Activated T-cell treated with anti-CD3 and anti-CD28 coated beads for 4 hours (primary cell): ENCODE data around the gene SCGB1D4.
"Not testable (repeated sequence)": the region's sequence is repeated elsewhere in the genome, so short reads cannot be mapped to it uniquely, and the experiment has no call there.

Experiments
- DNase-seq: peaks from one replicate; pipeline ENCODE4 v3.0.0-alpha.2; 2020

Gene SCGB1D4, protein sequence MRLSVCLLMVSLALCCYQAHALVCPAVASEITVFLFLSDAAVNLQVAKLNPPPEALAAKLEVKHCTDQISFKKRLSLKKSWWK

DNA sequence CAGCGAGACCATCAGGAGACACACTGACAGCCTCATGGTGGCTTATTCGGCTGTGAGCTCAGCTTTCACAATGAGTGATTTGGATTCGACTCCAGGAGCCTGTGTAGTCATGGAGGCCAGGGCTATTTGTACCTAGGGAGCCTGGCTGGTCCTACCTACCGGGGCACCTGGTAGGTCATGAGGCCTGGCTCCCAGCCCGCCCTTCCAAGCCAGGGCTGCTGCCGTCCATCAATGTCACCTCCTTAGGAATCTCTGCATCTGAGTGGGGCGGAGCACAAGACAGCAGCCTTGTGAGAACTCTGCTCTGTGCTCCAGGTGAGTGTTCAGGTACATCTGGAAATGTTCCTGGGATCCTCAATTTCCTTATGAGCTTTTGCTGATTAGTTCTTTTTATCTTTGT lies at the start of gene SCGB1D4:
Gene SCGB1D4 (minus strand): TSS at position 101 of the 400 bp plus-strand sequence. CDS start 65 bp downstream, at position 36.
- DNase-seq: no peak

DNA sequence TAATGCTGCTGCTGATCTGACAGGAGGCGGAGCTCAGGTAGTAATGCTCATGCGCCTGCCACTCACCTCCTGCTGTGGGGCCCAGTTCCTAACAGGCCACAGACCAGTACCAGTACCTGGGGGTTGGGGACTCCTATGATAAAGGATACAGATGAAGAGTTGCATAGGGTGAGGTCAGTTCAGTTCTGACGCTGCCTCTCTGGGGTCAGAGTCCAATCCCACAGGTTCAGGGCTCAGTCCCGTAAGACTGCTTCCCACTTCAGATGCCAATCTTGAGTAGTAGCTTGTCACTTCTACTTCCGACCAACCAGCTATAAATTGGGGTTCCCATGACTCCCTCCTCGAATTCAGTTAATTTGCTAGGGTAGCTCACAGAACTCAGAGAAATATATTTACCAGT lies 47.0 kb upstream of the SCGB1D4 start:
- no peak for DNase-seq

DNA sequence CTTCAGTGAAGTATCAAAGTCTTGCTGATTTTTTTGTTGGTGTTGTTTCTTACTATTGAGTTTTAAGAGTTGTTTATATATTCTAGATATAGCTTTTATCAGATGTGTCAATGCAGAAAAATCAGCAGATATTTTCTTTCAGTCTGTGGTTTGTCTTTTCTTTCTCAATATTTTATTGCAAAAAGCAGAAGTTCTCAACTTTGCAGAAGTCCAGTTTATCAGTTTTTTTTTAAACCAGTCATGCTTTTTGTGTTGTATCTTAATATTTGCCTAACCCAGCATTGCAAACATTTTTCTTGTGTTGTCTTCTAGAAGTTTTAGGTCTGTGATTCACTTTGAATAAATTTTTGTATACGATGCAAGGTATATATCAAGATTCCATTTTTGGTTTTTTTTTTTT lies 45.3 kb upstream of the SCGB1D4 start:
- no peak for DNase-seq

DNA sequence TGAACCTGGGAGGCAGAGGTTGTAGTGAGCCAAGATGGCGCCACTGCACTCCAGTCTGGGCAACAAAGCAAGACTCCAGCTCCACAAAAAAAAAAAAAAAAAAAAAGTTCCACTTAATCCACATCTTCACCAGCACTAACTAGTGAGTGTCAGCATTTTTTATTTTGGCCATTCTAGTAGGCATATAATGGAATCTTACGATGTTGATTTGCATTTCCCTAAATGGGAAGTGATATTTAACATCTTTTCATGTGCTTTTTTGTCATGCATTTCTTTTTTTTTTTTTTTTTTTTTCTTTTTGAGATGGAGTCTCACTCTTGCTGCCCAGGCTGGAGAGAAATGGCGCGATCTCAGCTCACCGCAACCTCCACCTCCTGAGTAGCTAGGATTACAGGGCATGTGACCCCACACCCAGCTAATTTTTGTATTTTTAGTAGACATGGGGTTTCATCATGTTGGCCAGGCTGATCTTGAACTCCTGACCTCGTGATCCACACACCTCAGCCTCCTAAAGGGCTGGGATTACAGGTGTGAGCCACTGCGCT lies 44.8 kb upstream of the SCGB1D4 start:
- not testable (repeated sequence) for DNase-seq

DNA sequence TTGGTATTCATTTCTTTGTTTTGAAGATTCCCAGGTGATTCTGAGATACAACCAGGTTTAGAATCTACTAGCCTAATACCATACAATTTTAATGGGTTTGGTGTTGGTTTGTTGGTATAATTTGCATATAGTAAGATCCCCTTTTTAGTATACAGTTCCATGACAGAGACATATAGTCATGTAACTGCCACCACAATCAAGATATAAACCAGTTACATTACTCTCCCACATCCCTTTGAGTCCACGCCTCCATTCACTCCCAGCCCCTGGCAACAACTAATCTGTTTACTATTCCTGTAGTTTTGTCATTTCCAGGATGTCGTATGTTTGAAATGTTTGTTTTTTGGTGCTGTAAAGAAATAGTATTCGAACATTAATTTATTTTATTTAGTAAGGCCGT lies 42.7 kb upstream of the SCGB1D4 start:
- no peak for DNase-seq

DNA sequence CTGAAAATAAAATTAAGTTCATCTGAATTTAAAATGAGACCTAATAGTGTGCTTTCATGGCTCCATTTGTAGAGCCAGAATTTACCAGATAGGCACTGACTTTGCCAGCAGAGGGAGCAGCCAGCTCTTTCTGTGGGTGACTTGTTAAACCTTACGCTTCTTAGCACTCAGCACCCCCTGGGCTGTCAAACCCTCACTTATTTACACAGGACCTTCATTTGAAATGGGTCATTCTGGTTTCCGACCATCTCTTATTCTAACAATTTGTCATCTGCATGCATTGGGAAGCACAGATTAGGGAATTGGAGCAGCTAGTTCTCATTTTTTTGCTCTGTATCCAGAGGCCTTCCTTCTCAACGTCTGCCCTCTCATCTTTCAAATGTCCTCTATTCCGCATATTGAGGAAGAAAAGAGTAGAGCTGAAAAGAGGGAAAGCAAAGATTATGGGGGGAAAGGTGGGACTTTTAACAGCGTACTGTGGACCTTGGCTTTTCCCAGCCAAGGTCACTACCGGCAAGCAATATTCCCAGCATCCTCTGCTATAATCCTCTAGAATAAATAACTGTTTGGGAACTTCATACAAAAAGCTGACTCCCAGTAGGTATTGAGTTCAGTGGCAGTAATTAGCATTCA lies 41.5 kb upstream of the SCGB1D4 start:
- peak; percentile 40 for DNase-seq

DNA sequence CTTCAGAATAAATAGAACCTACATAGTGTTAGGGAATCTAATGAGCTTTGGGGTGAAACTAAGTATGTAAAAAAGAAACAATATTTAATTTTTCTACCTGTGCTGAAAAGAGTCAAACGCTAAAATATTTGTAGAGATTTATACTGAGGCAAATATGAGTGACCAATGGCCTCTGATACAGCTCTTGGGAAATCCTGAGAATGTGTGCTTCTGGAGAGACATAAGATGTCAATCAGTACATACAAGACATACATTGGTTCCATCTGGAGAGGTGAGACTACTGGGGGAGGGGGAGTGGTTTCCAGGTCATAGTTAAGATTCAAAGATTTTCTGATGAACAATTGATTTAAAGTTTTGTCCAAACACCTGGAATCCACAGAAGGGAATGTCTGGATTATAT lies 39.3 kb upstream of the SCGB1D4 start:
- no peak for DNase-seq

DNA sequence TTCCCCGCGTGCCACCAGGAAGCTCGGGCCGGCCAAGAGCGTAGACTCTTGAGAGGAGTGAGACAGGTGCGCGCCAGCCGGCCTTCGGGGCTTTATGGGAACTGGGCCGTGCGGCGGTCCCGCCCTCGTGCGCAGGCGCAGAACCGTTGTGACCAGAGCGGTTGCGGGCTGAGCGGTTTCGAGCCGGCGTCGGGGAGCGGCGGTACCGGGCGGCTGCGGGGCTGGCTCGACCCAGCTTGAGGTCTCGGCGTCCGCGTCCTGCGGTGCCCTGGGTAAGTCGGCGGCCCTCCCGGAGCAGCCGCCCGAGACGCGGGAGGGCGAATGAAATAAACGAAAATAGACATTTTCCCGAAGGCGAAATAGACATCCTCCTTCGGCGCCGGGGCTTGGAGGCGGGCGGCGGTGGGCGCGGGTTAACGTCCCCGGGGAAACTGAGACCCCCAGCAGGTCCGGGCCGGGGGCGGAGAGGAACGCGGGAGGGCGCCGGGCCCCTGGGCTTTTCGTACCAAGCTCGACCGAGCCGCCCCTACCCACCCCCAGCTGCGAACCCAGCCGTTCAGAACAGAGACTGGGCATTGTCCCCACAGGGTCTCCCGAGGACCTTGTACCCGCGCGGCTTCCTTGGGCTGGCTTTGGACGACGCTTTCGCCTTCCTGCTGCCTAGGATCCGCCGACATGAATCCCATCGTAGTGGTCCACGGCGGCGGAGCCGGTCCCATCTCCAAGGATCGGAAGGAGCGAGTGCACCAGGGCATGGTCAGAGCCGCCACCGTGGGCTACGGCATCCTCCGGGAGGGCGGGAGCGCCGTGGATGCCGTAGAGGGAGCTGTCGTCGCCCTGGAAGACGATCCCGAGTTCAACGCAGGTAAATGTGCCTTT lies 38.7 kb upstream of the SCGB1D4 start, which contains the start of gene ASRGL1:
Gene ASRGL1 (plus strand): TSS at position 146 of the 879 bp plus-strand sequence. CDS start 530 bp downstream, at position 676.
- DNase-seq: peak; percentile 67

DNA sequence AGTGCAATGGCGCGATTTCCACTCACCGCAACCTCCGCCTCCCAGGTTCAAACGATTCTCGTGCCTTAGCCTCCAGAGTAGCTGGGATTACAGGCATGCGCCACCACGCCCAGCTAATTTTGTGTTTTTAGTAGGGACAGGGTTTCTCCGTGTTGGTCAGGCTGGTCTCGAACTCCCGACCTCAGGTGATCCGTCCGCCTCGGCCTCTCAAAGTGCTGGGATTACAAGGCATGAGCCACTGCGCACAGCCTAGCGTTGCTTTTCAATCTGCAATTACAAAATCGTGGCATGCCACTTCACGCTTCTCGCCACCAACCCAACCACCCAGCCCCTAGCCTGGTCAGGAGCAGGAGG lies 38.1 kb upstream of the SCGB1D4 start:
- not testable (repeated sequence) for DNase-seq

DNA sequence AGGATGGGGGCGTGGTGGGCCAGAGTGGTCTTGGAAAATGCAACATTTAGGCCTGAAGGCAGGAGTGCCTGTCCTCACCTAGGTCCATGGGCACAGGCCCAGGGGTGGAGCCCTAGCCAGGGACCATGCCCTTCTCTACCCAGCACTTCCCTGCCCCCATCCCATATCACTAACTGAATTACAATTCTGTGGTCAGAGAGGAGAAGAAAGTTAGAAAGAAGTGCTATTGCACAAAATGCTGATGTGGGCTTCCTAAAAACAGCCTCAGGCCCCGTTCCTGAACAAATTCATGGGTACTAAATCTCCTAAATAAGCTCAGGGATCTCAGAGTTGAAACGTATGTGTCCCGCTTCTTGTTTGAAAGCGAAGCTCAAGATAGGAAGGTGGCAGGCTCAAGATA lies 34.9 kb upstream of the SCGB1D4 start:
- no peak for DNase-seq

DNA sequence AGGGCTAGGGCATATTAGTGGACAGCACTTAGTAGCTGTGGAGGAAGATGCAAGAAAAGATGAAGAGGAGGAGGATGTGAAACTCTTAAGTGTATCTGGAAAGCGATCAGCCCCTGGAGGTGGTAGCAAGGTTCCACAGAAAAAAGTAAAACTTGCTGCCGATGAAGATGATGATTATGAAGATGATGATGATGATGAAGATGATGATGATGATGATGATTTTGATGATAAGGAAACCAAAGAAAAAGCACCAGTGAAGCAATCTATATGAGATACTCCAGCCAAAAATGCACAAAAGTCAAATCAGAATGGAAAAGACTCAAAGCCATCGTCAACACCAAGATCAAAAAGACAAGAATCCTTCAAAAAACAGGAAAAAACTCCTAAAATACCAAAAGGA lies 32.4 kb upstream of the SCGB1D4 start:
- not testable (repeated sequence) for DNase-seq

DNA sequence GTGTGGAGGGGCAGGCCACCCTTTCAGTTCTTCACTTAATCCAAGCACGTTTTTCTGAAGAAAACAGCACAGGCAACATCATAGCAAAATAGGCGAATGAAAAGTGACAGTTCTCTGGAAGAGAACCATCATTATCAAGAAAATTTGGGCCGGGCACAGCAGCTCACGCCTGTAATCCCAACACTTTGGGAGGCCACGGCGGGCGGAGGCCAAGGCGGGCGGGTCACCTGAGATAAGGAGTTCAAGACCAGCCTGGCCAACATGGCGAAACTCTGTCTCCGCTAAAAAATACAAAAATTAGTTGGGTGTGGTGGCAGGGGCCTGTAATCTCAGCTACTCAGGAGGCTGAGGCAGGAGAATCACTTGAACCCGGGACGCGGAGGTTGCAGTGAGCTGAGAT lies 28.7 kb upstream of the SCGB1D4 start:
- DNase-seq: not testable (repeated sequence)

DNA sequence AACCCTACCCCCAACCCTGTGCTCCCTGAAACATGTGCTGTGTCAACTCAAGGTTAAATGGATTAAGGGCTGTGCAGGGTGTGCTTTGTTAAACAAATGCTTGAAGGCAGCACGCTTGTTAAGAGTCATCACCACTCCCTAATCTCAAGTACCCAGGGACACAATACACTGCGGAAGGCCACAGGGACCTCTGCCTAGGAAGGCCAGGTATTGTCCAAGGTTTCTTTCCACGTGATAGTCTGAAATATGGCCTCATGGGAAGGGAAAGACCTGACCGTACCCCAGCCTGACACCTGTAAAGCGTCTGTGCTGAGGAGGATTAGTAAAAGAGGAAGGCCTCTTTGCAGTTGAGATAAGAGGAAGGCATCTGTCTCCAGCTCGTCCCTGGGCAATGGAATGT lies 27.8 kb upstream of the SCGB1D4 start:
- not testable (repeated sequence) for DNase-seq

DNA sequence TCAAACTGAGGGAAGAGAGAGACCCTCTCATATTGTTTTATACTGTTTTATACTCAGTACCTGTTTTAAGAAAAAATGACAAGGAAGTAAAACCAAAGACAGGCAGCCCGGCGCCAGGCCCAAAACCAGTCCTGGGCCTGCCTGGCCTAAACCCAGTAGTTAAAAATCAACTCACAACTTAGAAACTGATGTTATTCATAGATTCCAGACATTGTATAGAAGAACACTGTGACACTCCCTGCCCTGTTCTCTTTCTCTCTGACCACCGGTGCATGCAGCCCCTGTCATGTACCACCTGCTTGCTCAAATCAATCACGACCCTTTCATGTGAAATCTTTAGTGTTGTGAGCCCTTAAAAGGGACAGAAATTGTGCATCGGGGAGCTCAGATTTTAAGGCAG lies 26.9 kb upstream of the SCGB1D4 start:
- DNase-seq: not testable (repeated sequence)

DNA sequence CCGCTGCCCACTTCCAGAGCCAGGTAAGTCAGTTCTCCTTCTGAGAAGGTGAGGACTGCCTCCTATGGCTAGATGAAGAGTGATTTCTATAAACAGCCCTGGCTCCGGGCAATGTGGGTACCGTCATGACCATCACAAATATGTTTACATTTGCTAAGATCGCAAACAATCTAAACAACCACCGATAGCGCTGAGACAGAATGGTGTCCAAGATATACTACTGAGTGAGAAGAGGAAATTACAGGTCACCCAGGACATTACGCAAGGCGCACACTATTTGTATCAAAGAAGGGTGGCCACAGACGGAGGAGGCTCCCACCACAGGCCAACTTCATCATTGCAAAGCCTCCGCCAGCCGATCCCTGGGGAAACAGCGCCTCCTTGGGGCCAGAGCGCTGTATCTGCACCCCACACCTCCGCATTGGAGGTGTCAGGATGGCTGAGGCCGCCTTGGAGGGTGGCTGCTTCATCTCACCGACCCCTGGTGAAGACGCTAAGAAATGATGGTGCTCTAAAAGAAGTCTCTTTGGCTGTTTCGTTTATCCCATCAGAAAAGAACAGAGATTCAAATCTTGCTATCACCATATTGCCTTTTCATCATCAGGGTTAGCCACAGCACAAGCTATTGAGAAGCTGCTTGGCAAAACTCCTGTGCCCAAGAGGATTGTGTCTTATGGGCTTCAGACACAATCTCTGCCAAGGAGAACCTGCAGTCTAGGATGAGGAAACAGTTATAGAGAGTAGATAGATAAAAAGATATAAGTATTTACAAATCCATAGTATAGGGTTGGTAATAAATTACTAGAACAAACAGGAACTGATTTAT lies 26.1 kb upstream of the SCGB1D4 start:
- DNase-seq: peak; percentile 31

DNA sequence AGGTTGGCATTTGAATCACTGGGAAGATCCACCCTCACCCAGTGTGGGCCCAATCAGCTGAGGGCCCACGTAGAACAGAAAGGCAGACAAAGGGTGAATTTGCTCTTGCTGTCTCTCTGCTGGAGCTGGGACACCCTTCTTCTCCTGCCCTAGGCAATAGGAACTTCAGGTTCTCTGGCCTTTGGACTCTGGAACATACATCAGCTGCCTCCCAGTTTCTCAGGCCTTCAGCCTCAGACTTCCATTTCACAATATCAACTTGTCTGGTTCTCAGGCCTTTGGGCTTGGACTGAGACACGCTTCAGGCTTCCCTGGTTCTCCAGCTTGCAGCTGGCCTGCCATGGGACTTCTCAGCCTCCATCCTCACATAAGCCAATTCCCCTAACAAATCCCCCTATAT lies 23.6 kb upstream of the SCGB1D4 start:
- no peak for DNase-seq

DNA sequence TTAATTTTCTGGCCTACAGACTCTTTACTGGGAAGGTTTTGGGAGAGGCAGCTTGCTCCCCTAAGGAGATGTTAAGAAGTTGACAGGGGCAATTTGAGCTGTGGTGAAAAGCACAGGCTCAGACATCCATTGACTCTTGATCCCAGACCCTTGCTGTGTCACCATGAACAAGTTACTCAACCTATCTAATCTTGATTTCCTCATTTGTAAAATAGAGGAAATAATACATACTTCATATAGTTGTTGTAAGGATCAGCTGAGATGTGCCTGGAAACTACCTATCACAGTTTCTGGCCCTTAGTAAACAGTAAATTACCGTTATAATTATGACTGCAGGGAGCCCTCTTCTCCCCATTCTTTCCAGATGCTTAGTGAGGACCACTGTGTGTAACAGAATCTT lies 16.6 kb upstream of the SCGB1D4 start:
- no peak for DNase-seq

DNA sequence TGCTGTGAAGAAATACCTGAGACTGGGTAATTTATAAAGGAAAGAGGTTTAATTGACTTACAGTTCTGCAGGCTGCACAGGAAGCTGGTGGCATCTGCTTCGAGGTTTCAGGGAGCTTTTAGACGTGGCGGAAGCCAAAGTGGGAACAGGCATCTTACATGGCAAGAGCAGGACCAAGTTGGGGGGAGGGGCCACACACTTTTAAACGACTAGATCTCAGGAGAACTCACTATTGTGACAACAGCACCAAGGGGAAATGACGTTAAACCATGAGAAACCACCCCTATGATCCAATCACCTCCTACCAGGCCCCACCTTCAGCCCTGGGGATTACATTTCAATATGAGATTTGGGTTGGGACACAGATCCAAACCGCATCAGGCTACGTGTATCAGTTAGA lies 11.1 kb upstream of the SCGB1D4 start:
- no peak for DNase-seq

DNA sequence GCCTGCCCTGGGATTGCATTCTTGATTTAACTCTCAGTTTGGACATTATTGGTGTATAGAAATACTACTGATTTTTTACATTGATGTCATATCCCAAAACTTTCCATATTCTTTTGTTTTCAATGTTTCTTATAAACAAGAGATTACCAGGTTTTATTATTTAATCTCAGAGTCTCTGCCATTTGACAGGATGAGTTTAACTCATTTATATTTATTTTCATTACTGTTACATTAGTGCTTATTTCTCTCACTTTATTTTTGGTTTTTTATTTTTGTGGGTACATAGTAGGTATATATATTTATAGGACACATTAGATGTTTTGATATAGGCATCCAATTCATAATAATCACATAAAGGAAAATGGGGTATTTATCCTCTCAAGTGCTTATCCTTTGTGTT lies 9.1 kb upstream of the SCGB1D4 start:
- no peak for DNase-seq

DNA sequence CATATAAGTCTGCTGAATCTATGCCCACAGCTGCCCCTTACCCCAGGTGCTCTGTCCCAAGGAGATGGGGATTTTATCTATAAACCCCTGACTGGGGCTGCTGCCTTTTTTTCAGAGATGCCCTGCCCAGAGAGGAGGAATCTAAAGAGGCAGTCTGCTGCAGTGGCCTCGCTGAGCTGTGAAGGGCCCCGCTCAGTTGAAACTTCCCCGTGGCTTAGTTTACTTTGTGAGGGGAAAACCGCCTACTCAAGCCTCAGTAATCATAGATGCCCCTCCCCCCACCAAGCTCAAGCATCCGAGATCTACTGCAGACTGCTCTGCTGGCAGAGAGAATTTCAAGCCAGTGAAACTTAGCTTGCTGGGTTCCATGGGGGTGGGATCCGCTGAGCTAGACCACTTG lies 7.4 kb upstream of the SCGB1D4 start:
- DNase-seq: no peak

DNA sequence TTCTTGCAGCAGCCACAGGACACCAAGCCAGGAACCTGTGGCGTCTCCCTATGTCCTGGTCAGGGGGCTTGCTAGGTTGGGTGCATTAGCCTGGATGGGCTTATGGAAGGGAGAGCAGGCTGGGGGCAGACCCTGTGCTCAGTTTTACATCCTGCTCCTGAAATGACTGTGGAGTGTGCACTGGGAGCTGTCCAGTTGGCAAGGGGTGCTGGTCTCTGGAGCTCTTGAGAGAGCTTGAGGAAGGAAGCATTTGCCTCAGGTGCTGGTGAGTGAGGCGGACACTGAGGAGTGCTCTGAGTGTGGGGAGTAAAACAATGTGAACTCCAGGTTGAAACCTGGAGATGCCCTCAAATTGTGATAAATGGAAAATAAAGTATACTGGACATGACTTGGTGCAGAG lies 3.4 kb downstream of the SCGB1D4 start:
- no peak for DNase-seq

DNA sequence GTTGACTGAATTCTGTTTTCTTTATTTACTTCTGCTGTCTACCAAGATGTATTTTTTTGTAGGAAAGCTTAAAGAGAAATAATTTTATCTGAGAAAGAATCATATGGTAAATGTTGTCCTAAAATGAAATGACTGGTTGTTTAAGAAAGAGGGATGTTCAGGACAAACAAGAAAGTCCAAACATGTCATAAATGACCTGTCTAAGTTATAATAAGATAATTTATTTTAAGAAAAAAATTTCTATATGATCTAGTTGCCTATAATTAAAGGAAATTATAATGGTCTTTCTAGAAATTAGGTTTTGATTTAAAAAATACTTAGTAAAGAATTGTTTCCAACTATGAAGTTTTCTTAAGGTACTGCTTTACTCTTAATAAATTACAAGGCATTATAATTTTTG lies 18.4 kb downstream of the SCGB1D4 start:
- no peak for DNase-seq

DNA sequence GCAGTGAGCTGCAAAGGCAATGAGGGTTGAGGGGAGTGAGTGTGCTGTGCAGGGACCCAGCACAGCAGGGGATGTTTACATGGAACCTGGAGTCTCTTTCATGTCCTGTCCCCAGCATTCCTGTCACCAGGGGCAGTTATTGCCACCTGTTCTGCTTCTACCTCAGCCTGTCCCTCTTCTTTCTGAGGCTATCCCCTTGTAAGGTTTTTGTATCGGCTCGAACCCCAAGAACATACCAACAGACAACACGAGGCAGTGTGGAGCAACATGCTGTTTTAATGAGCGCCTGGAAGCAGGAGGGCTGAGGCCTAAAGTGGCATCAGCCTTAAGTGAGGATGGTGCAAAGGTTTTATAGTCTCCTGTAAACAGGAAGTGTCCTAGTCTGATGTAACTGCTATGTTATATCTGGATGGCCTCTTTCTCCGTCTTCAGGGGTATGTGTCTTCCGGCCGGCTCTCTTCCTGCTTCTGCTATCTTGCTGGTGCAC lies 25.0 kb downstream of the SCGB1D4 start:
- DNase-seq: no peak
